ENCODE data around the gene ZBTB47. TPM values are rescaled to one million over a fixed set of nuclear protein-coding genes. Genes with fewer than 3 reads are reported as not detected.

ZBTB47 gene
- total and polyA plus RNA-seq, 2 donors (not counting 3 experiments of a cell fraction or from before 2014, with no cell fraction given), result 10.6 to 14.5 TPM

DNA sequence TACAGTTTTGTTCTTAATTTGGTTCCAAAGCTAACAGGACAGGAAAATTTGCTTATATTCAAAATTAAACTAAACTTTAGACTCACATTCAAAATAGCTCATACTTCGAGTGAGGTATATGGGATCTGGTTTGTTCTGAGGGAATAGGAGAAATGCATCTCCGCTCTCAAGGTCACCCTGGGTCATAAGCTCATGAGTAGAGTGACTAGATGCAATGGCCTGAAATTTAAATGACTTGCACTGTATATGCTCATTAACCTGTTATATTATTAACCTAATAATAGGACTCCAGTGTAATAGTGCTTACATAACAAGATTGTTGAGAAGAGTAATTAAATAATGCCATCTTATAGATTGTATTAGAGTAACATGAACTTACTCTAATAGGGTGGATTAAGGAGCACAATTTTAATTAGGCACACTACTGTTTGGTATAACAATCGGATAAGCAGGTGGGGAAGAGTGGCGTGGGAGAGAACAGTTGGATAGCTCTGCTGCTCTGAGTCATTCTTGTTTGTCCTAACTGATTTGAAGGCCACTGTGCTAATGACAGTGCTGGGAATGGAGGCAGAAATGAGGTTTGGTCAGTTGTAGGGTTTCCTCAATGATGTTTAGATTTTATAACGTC lies 47.8 kb upstream of the ZBTB47 start:
- Histone ChIP-seq H3K9me1 (replicated peaks; ENCODE audit: control insufficient read depth, extremely low read depth, insufficient read depth, low read length) (no peaks in the 10 kb centered on the region), H3K9ac (replicated peaks; ENCODE audit: extremely low read depth, insufficient read depth, low read length) (no peak overlapping the region), H3K4me1 (ENCODE audit: control insufficient read depth, extremely low read depth, insufficient read depth, low read length) (peaks cover 13% of the 10 kb centered on the region), H2AFZ (ENCODE audit: low read depth, low read length) (no peak overlapping the region), H4K20me1 (replicated peaks; ENCODE audit: control insufficient read depth, extremely low read depth, insufficient read depth, low read length) (peaks cover 2% of the 10 kb centered on the region), H3K27ac (ENCODE audit: insufficient read depth, low read depth, low read length) (no peak overlapping the region), H3K36me3 (ENCODE audit: control insufficient read depth in 2 of 2, extremely low read depth in 1 of 2, insufficient read depth in 2 of 2, low read length in 2 of 2) (peaks cover 2 to 3% of the 10 kb centered on the region in 2 experiments), H3K4me2 (ENCODE audit: insufficient read depth, low read length) (no peak overlapping the region), H3K79me2 (ENCODE audit: control insufficient read depth, insufficient read depth, low read length) (peaks cover 96% of the 10 kb centered on the region), H3K9me3 (replicated peaks; ENCODE audit: control insufficient read depth, insufficient read depth, low read length) (no peaks in the 10 kb centered on the region), H3K27me3 (ENCODE audit: control insufficient read depth in 2 of 2, insufficient read depth in 2 of 2, low read length in 2 of 2) (no peaks in the 10 kb centered on the region), H3K4me3 (replicated peaks in 1 of 3; ENCODE audit: insufficient read depth in 1 of 3, low read depth in 1 of 3, low read length in 3 of 3) (no peak overlapping the region)
- no TSS peak for BruUV-seq (replicated peaks)
- dilution Hi-C loops (cut with MboI; ENCODE audit: extremely low pct_ligation_motif_present, low sequenced_read_pairs), result no loop called here
- ChIA-PET CTCF (interaction anchor here (0.6 to 2.0 kb wide), 4 partner anchors 8 to 15 kb away, joined by 3 to 9 read pairs (median 6); partner anchors contain the start of gene SS18L2), POLR2A (no interaction called here)
- intact Hi-C loops (cut with micrococcal nuclease), result no loop called here
- DNase-seq (ENCODE audit: low read depth, low spot score), result peak; percentile 66
- TF ChIP-seq POLR2A (IDR thresholded peaks at IDR 0.05; ENCODE audit: low read depth, low read length) (no peak), EZH2 (IDR thresholded peaks at IDR 0.05; ENCODE audit: borderline replicate concordance, low read depth, low read length, severe bottlenecking) (no peak), POLR2AphosphoS5 (IDR thresholded peaks at IDR 0.05; ENCODE audit: insufficient read depth, low read depth, low read length) (no peak), FOS (IDR thresholded peaks at IDR 0.05; ENCODE audit: borderline replicate concordance, insufficient read depth, low read length) (peak; percentile 30)
- TF ChIP-seq, protein P1, sequence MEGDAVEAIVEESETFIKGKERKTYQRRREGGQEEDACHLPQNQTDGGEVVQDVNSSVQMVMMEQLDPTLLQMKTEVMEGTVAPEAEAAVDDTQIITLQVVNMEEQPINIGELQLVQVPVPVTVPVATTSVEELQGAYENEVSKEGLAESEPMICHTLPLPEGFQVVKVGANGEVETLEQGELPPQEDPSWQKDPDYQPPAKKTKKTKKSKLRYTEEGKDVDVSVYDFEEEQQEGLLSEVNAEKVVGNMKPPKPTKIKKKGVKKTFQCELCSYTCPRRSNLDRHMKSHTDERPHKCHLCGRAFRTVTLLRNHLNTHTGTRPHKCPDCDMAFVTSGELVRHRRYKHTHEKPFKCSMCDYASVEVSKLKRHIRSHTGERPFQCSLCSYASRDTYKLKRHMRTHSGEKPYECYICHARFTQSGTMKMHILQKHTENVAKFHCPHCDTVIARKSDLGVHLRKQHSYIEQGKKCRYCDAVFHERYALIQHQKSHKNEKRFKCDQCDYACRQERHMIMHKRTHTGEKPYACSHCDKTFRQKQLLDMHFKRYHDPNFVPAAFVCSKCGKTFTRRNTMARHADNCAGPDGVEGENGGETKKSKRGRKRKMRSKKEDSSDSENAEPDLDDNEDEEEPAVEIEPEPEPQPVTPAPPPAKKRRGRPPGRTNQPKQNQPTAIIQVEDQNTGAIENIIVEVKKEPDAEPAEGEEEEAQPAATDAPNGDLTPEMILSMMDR (IDR thresholded peaks at IDR 0.05; ENCODE audit: extremely low read depth in 1 of 2, insufficient read depth in 1 of 2, low read depth in 1 of 2, low read length in 2 of 2), result no peak
- no peak for FAIRE-seq

DNA sequence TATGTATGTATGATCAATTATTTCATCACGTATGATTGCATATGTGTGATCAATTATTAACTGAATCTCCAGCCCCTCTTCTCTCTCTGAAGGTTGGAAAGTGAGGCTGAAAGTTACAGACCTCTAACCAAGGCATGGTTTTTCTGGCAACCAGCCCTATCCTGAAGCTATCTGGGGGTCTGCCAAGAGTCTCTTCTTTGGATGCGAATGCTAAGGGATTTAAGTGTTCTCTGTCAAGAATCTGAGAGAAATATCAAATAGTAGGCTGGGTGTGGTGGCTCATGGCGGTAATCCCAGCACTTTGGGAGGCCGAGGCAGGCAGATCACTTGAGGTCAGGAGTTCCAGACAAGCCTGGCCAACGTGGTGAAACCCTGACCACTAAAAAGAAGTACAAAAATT lies 44.9 kb upstream of the ZBTB47 start:
- no peaks in the 10 kb centered on the region for H3K27me3 ChIP-seq (ENCODE audit: control insufficient read depth in 2 of 2, insufficient read depth in 2 of 2, low read length in 2 of 2)
- no peak overlapping the region for H3K27ac ChIP-seq (ENCODE audit: insufficient read depth, low read depth, low read length)
- no peak overlapping the region for H3K9ac ChIP-seq (replicated peaks; ENCODE audit: extremely low read depth, insufficient read depth, low read length)
- DNase-seq (ENCODE audit: low read depth, low spot score) (no peak), FAIRE-seq (no peak)
- peaks cover 94% of the 10 kb centered on the region for H3K79me2 ChIP-seq (ENCODE audit: control insufficient read depth, insufficient read depth, low read length)
- BruUV-seq (replicated peaks), result no TSS peak
- TF ChIP-seq POLR2A (IDR thresholded peaks at IDR 0.05; ENCODE audit: low read depth, low read length), result no peak
- H4K20me1 ChIP-seq (replicated peaks; ENCODE audit: control insufficient read depth, extremely low read depth, insufficient read depth, low read length), result peaks cover 2% of the 10 kb centered on the region
- no peaks in the 10 kb centered on the region for H3K9me1 ChIP-seq (replicated peaks; ENCODE audit: control insufficient read depth, extremely low read depth, insufficient read depth, low read length)
- peaks cover 2 to 3% of the 10 kb centered on the region in 2 experiments for H3K36me3 ChIP-seq (ENCODE audit: control insufficient read depth in 2 of 2, extremely low read depth in 1 of 2, insufficient read depth in 2 of 2, low read length in 2 of 2)
- intact Hi-C loops (cut with micrococcal nuclease), result no loop called here
- H3K4me2 ChIP-seq (ENCODE audit: insufficient read depth, low read length), result no peak overlapping the region
- POLR2A ChIA-PET, result no interaction called here
- peaks cover 28% of the 10 kb centered on the region for H3K4me1 ChIP-seq (ENCODE audit: control insufficient read depth, extremely low read depth, insufficient read depth, low read length)
- dilution Hi-C loops (cut with MboI; ENCODE audit: extremely low pct_ligation_motif_present, low sequenced_read_pairs), result no loop called here
- H2AFZ ChIP-seq (ENCODE audit: low read depth, low read length), result no peak overlapping the region
- no peak overlapping the region for H3K4me3 ChIP-seq (replicated peaks in 1 of 3; ENCODE audit: insufficient read depth in 1 of 3, low read depth in 1 of 3, low read length in 3 of 3)
- CTCF ChIA-PET, result no interaction called here
- no peaks in the 10 kb centered on the region for H3K9me3 ChIP-seq (replicated peaks; ENCODE audit: control insufficient read depth, insufficient read depth, low read length)
